ENCODE measurements around the gene NPAS2.

NPAS2 gene

DNA sequence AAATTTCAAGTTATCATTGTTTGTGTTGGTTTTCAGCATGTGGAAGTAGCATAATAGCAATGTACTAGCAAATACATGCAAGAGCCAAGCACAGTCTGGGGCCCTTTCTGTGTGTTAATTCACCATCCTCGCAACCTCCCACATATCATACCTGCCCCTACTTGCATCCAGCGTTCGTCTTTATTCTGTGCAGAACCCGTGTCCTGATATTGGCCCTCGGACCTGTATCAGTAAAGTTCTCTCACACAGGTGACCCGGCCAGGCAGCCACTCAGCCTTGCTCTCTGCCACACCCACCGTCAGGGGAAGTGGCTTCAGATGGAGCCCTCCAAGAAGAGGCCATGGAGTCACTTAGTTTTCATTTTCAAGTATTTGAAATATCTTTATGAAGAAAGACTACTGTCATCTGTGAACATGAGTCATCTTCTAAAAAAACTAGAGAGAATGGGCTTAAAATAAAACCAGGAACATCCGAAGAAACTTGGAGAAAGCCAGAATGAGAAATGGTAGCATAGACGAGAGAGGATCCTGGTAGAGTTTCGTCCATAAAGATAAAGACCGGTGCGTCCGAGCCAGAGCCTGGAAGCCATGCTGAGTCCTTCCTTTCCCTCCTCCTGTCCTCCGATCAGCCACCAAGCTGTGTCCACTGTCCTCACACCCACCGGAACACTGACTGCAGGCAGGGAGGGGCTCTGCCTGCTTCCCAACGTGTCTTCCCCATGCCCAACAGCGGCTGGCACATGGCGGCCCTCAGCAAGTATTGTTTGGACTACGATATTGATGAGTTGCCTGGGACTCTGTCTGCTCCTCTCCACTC, 124.9 kb downstream of the NPAS2 start:
- TF ChIP-seq, protein P1, sequence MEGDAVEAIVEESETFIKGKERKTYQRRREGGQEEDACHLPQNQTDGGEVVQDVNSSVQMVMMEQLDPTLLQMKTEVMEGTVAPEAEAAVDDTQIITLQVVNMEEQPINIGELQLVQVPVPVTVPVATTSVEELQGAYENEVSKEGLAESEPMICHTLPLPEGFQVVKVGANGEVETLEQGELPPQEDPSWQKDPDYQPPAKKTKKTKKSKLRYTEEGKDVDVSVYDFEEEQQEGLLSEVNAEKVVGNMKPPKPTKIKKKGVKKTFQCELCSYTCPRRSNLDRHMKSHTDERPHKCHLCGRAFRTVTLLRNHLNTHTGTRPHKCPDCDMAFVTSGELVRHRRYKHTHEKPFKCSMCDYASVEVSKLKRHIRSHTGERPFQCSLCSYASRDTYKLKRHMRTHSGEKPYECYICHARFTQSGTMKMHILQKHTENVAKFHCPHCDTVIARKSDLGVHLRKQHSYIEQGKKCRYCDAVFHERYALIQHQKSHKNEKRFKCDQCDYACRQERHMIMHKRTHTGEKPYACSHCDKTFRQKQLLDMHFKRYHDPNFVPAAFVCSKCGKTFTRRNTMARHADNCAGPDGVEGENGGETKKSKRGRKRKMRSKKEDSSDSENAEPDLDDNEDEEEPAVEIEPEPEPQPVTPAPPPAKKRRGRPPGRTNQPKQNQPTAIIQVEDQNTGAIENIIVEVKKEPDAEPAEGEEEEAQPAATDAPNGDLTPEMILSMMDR (IDR thresholded peaks at IDR 0.05; ENCODE audit: insufficient read depth, low read depth, low read length, missing control alignments): no peak

DNA sequence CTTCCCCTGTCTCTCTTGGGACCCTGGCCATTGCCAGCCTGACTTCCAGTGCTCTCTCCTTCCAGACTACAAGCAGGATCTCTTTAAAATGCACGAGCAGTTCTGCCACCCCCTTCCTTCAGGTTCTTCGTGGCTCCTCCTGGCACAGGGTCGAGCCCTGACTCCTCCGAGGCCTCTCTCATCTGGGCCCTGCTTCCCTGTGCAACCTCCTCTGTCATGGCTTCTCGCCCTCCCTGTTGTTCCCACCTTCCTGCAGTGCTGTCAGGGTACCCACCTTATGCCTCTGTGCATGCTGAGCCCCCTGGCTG, 125.4 kb downstream of the NPAS2 start:
- DNase-seq (ENCODE audit: low read depth): no peak
- TF ChIP-seq, protein P1 (IDR thresholded peaks at IDR 0.05; ENCODE audit: insufficient read depth, low read depth, low read length, missing control alignments): no peak
- no peak overlapping the region for H3K4me3 ChIP-seq (ENCODE audit: low read depth, low read length)

More for the DNA sequence above, 124.9 kb downstream of the NPAS2 start:
- H3K4me3 ChIP-seq (ENCODE audit: low read depth, low read length): no peak overlapping the region
- no peak for DNase-seq (ENCODE audit: low read depth)

DNA sequence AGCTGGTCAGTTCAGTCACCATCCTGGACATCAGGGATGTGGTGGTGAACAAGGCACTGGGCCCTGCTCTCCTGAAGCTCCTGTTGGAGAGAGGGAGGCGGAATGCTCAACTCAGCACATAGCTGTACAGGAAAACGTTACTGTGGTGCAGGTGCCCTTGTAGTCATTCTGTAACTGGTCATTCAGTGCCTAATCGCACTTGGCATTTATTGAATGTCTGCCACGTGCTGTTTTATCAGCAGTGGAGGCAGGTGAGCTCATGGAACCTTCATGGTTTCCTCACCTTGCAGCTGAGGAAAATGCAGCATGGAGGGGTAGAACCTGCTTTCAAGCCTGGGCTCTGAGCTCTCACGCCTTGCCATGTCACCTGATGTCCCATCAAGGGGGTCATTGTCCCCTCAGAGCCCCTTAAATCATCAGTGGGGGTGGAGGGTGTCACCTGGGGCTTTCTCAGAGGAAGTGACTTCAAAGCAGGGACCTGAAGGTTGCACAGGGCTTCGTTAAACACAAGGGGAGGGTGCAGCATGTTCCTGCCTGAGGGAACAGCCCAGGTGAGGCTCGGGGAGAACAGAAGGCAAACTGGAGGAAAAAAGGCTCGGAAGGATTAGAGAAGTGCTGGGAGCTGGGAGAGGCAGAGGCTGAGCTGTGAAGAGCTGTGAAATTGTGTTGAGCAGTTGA, 126.1 kb downstream of the NPAS2 start:
- DNase-seq (ENCODE audit: low read depth): no peak
- no peak overlapping the region for H3K4me3 ChIP-seq (ENCODE audit: low read depth, low read length)
- TF ChIP-seq, protein P1 (IDR thresholded peaks at IDR 0.05; ENCODE audit: insufficient read depth, low read depth, low read length, missing control alignments): no peak

DNA sequence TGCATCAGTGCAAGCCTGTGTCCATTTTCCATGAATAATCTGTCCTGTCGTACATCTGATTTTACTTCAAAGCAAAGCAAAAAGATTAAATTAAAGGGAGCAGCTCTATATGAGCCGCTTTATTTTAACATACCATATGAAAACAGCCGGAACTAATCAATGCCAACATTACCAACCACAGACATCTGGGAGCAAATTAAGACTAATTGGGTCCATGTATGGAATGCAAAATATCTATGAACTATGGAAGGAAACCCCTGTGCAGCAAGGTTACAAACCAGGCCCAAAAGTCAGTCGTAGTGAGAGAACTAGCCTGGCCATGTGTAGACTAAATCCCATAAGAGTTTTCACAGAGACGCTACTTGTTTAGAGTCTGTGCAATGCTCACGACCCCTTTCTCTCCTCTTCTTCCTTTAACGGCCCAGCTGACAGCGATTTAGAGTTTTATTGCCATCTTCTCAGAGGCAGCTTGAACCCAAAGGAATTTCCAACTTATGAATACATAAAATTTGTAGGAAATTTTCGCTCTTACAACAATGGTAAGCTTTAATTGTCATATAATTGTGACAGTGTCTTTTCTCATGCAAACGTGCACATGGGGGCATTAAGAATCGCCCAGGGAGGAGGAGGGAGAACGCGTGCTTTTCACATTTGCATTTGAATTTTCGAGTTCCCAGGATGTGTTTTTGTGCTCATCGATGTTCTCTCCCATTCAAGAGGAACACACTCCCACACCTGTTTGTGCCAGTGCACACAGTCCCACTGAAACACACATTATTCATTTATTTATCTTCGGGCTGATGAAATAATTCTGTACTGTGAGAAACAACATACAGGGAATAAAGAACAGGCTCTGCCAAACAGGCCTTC, 129.2 kb downstream of the NPAS2 start:
- H3K4me3 ChIP-seq (ENCODE audit: low read depth, low read length): no peak overlapping the region
- no peak for DNase-seq (ENCODE audit: low read depth)
- TF ChIP-seq, protein P1 (IDR thresholded peaks at IDR 0.05; ENCODE audit: insufficient read depth, low read depth, low read length, missing control alignments): no peak

DNA sequence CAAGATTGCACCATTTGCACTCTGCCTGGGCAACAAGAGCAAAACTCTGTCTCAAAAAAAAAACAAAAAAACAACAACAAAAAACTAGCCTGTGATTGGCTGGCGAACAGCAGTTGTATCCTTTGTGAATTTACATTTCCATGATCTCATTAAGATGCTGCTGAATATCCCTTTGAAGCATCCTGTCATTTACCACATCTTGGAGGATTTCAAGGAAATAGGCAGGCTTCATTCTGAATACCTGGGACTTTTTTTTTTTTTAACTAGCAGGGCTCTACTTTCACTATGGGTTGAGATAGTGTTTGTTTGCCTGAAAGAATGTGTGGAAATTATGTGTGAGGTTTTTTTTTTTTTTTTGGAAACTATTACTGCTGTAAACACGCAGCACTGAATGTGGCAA, 132.6 kb downstream of the NPAS2 start:
- DNase-seq (ENCODE audit: low read depth): no peak
- TF ChIP-seq, protein P1 (IDR thresholded peaks at IDR 0.05; ENCODE audit: insufficient read depth, low read depth, low read length, missing control alignments): no peak
- H3K4me3 ChIP-seq (ENCODE audit: low read depth, low read length): no peak overlapping the region

DNA sequence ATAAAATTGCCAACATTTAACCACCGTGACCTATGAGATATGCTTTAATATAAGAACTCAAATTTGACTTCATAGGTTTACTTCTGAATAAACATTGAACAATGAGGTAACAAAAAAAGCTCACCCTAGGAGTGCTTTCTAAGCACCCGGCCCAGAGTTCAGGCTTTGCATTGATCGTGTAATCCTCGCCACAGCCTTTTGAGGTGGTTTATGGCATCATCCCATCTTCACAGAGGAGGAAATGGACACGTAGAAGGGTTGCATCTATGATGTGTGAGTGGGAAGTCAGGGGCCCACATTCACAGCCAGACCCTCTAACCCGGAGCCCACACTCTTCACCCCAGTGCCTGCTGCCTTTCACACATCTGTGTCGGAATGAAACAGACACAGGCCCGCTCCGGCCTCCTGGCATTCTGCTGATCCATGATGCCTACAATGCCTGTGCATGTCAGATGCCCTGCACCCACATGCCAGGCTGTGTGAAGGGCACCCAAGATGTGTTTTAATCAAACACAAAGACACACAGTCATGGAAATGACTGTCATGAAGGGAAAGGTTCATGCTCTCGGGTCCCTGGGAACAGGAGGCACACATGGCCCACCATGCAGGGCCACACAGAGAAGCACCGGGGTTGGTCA, 133.6 kb downstream of the NPAS2 start:
- TF ChIP-seq, protein P1 (IDR thresholded peaks at IDR 0.05; ENCODE audit: insufficient read depth, low read depth, low read length, missing control alignments): no peak
- DNase-seq (ENCODE audit: low read depth): no peak
- H3K4me3 ChIP-seq (ENCODE audit: low read depth, low read length): no peak overlapping the region

Measured in GM12865 (cell line).